Breast epithelium (tissue), 4 donors: Measurements from ENCODE around the gene FOXL1. TPM values are rescaled to one million over a fixed set of nuclear protein-coding genes. Genes with fewer than 3 reads are reported as not detected.
A peak's percentile ranks its signal among the peaks of the same experiment; 100 is the strongest.

Experiments used
- DNase-seq, 2 donors: peaks; one replicate each; pipeline ENCODE4 v3.0.0-alpha.2; 2019; ENCODE audit warnings: low spot score in 2 of 2
- H3K27ac ChIP-seq, 2 donors: fragments of 200-600 bp; sonication (generic) in 1 of 2; one replicate each; pipeline ENCODE4 v1.5.1; 2016 to 2019; ENCODE audit warnings: mild to moderate bottlenecking in 1 of 2
- H3K27me3 ChIP-seq, 2 donors: fragments of 200-600 bp; sonication (generic) in 1 of 2; one replicate each; pipeline versions ENCODE4 v1.5.1 to v1.6.0; 2017 to 2019; ENCODE audit warnings: control low read depth in 1 of 2, mild to moderate bottlenecking in 1 of 2
- H3K36me3 ChIP-seq: fragments of 200-600 bp; one replicate; pipeline ENCODE4 v1.5.1; 2019
- H3K4me1 ChIP-seq, 2 donors: fragments of 200-600 bp; sonication (generic); one replicate each; pipeline ENCODE4 v1.5.1; 2016 to 2019; ENCODE audit warnings: control low read depth in 1 of 2
- H3K4me3 ChIP-seq, 3 donors: fragments of 200-600 bp; sonication (generic); 1 replicate in 2 of 3; 2 replicates in 1 of 3; pipeline ENCODE4 v1.5.1; 2016 to 2019; ENCODE audit warnings: mild to moderate bottlenecking in 3 of 3, moderate library complexity in 2 of 3
- H3K9me3 ChIP-seq, 2 donors: fragments of 200-600 bp; sonication (generic) in 1 of 2; one replicate each; pipeline ENCODE4 v1.5.1; 2016 to 2019; ENCODE audit warnings: control low read depth in 1 of 2
- CTCF ChIP-seq, 3 donors: fragments of 450-650 bp; IDR thresholded peaks; one replicate each; pipeline ENCODE4 v1.5.1; 2016 to 2017; ENCODE audit warnings: antibody characterized with exemption in 3 of 3, mild to moderate bottlenecking in 3 of 3, moderate library complexity in 3 of 3
- POLR2A ChIP-seq: fragments of 450-650 bp; IDR thresholded peaks from one replicate; pipeline ENCODE4 v1.6.1; 2016; ENCODE audit warnings: antibody characterized with exemption, mild to moderate bottlenecking, moderate library complexity
- POLR2AphosphoS5 ChIP-seq, 3 donors: sonication (generic); formaldehyde crosslinking; IDR thresholded peaks; one replicate each; pipeline ENCODE4 v1.6.1; 2017; ENCODE audit warnings: antibody characterized with exemption in 3 of 3
- intact Hi-C: fragments of 100-400 bp; cut with DNase I; formaldehyde crosslinking; loops from one replicate; pipeline ENCODE4 v1.15.1; 2023; ENCODE audit warnings: low total_unique reads
- total RNA-seq, 3 donors: library from RNA; depleted of rRNA; stranded (reverse); fragments of >200 nt; gene quantifications; one replicate each; pipeline ENCODE4 v1.1.0, GENCODE V29; 2016

The FOXL1 gene
- total RNA-seq, 3 donors from 2014 or later: 0.16 to 1.5 (median 0.98) TPM

GRCh38 chr16:86610779-86611524, 32.6 kb downstream of the FOXL1 start:
- H3K9me3 ChIP-seq: no peaks in the 10 kb centered on the region
- no peaks in the 10 kb centered on the region for H3K4me1 ChIP-seq
- no peak for DNase-seq
- TF ChIP-seq POLR2A (no peak), CTCF (IDR thresholded peaks at IDR 0.05) (no peak), POLR2AphosphoS5 (IDR thresholded peaks at IDR 0.05) (no peak)
- intact Hi-C loops: no loop called here
- peak overlapping the region in 1 of 2 donors; percentile 43 for H3K27ac ChIP-seq
- no peak overlapping the region for H3K4me3 ChIP-seq
- H3K36me3 ChIP-seq: no peaks in the 10 kb centered on the region
- H3K27me3 ChIP-seq: peaks cover 0 to 26% of the 10 kb centered on the region in 2 donors

- Histone ChIP-seq H3K9me3 (no peaks in the 10 kb centered on the region), H3K36me3 (no peaks in the 10 kb centered on the region), H3K27me3 (peaks cover 0 to 21% of the 10 kb centered on the region in 2 donors), H3K4me1 (no peaks in the 10 kb centered on the region), H3K27ac (peak overlapping the region in 1 of 2 donors; percentile 43), H3K4me3 (no peak overlapping the region)
- no peak for TF ChIP-seq POLR2A
- TF ChIP-seq CTCF (IDR thresholded peaks at IDR 0.05): no peak
- TF ChIP-seq POLR2AphosphoS5 (IDR thresholded peaks at IDR 0.05): no peak
- intact Hi-C loops: no loop called here
- no peak for DNase-seq
Observed at GRCh38 chr16:86611525-86611855, 33.1 kb downstream of the FOXL1 start.

GRCh38 chr16:86611941-86612340, 33.6 kb downstream of the FOXL1 start:
- H3K27me3 ChIP-seq: peaks cover 0 to 21% of the 10 kb centered on the region in 2 donors
- intact Hi-C loops: no loop called here

GRCh38 chr16:86614699-86615098, 36.4 kb downstream of the FOXL1 start:
- no peak for DNase-seq
- Histone ChIP-seq H3K9me3 (no peaks in the 10 kb centered on the region), H3K4me1 (no peaks in the 10 kb centered on the region), H3K4me3 (no peak overlapping the region), H3K36me3 (no peaks in the 10 kb centered on the region), H3K27ac (no peak overlapping the region), H3K27me3 (peaks cover 0 to 21% of the 10 kb centered on the region in 2 donors)
- TF ChIP-seq CTCF (IDR thresholded peaks at IDR 0.05): no peak
- TF ChIP-seq POLR2AphosphoS5 (IDR thresholded peaks at IDR 0.05): no peak
- TF ChIP-seq POLR2A: no peak
- intact Hi-C loops: no loop called here

More at GRCh38 chr16:86611941-86612340, 33.6 kb downstream of the FOXL1 start:
- H3K4me1 ChIP-seq: no peaks in the 10 kb centered on the region
- H3K9me3 ChIP-seq: no peaks in the 10 kb centered on the region
- no peak overlapping the region for H3K27ac ChIP-seq
- H3K4me3 ChIP-seq: no peak overlapping the region
- DNase-seq: no peak
- H3K36me3 ChIP-seq: no peaks in the 10 kb centered on the region
- TF ChIP-seq POLR2A (no peak), CTCF (IDR thresholded peaks at IDR 0.05) (no peak), POLR2AphosphoS5 (IDR thresholded peaks at IDR 0.05) (no peak)

- H3K4me1 ChIP-seq: no peaks in the 10 kb centered on the region
- H3K4me3 ChIP-seq: no peak overlapping the region
- TF ChIP-seq POLR2AphosphoS5 (IDR thresholded peaks at IDR 0.05) (no peak), POLR2A (no peak), CTCF (IDR thresholded peaks at IDR 0.05) (no peak)
- intact Hi-C loops: no loop called here
- no peak overlapping the region for H3K27ac ChIP-seq
- peaks cover 0 to 10% of the 10 kb centered on the region in 2 donors for H3K27me3 ChIP-seq
- H3K9me3 ChIP-seq: no peaks in the 10 kb centered on the region
- H3K36me3 ChIP-seq: no peaks in the 10 kb centered on the region
- no peak for DNase-seq
Observed at GRCh38 chr16:86616906-86617305, 38.6 kb downstream of the FOXL1 start.
